Measurements from ENCODE around the gene KCNT1. TPM values are rescaled to one million over a fixed set of nuclear protein-coding genes. Genes with fewer than 3 reads are reported as not detected.
A peak's percentile ranks its signal among the peaks of the same experiment; 100 is the strongest.

The KCNT1 gene
- total and polyA plus RNA-seq, 9 donors: 0.83 to 12.0 (median 3.7) TPM

- Histone ChIP-seq H3K27ac (no peak overlapping the region), H3K27me3 (no peaks in the 10 kb centered on the region), H3K36me3 (no peaks in the 10 kb centered on the region), H3K4me1 (ENCODE audit: insufficient read depth) (no peaks in the 10 kb centered on the region), H3K4me3 (no peak overlapping the region), H3K9me3 (no peaks in the 10 kb centered on the region)
- DNase-seq: no peak
- intact Hi-C loops (cut with DNase I): loop anchor here in 1 of 4 donors (10.0 kb wide), 1 partner anchor 489 kb away; no protein-coding TSS in a partner anchor
- WGBS, 3 donors: 76 to 80% (median 80%) methylated on average over 4 of the region's 4 CpGs
- no peak for TF ChIP-seq POLR2A (IDR thresholded peaks at IDR 0.05)
- TF ChIP-seq CTCF (IDR thresholded peaks at IDR 0.05): no peak
- no peak for TF ChIP-seq EP300 (IDR thresholded peaks at IDR 0.05)
Observed at GRCh38 chr9:135795391-135795790, 93.4 kb downstream of the KCNT1 start.

- no peaks in the 10 kb centered on the region for H3K36me3 ChIP-seq
- no peak for DNase-seq
- intact Hi-C loops (cut with DNase I): loop anchor here in 1 of 4 donors (10.0 kb wide), 1 partner anchor 488 kb away; no protein-coding TSS in a partner anchor
- no peak overlapping the region for H3K27ac ChIP-seq
- H3K4me1 ChIP-seq (ENCODE audit: insufficient read depth): no peaks in the 10 kb centered on the region
- WGBS, 3 donors: 55 to 58% (median 58%) methylated on average over 18 to 22 of the region's 22 CpGs
- TF ChIP-seq CTCF (IDR thresholded peaks at IDR 0.05) (no peak), EP300 (IDR thresholded peaks at IDR 0.05) (no peak), POLR2A (IDR thresholded peaks at IDR 0.05) (no peak)
- no peaks in the 10 kb centered on the region for H3K9me3 ChIP-seq
- no peak overlapping the region for H3K4me3 ChIP-seq
- H3K27me3 ChIP-seq: no peaks in the 10 kb centered on the region
Observed at GRCh38 chr9:135796784-135797485, 95.0 kb downstream of the KCNT1 start.

- H3K36me3 ChIP-seq: no peaks in the 10 kb centered on the region
- no peaks in the 10 kb centered on the region for H3K4me1 ChIP-seq (ENCODE audit: insufficient read depth)
- no peaks in the 10 kb centered on the region for H3K9me3 ChIP-seq
- peak in 1 of 5 donors; percentile 59 for DNase-seq
- TF ChIP-seq POLR2A (IDR thresholded peaks at IDR 0.05) (no peak), EP300 (IDR thresholded peaks at IDR 0.05) (no peak), CTCF (IDR thresholded peaks at IDR 0.05) (no peak)
- intact Hi-C loops (cut with DNase I): loop anchor here in 1 of 4 donors (10.0 kb wide), 1 partner anchor 487 kb away; no protein-coding TSS in a partner anchor
- H3K4me3 ChIP-seq: no peak overlapping the region
- H3K27me3 ChIP-seq: no peaks in the 10 kb centered on the region
- H3K27ac ChIP-seq: no peak overlapping the region
- 27 to 34% (median 31%) methylated on average over 24 of the region's 24 CpGs for WGBS, 3 donors
Observed at GRCh38 chr9:135797507-135798262, 95.7 kb downstream of the KCNT1 start.

- no peaks in the 10 kb centered on the region for H3K36me3 ChIP-seq
- H3K4me1 ChIP-seq (ENCODE audit: insufficient read depth): no peaks in the 10 kb centered on the region
- intact Hi-C loops (cut with DNase I): loop anchor here in 1 of 4 donors (10.0 kb wide), 1 partner anchor 487 kb away; no protein-coding TSS in a partner anchor
- H3K27me3 ChIP-seq: no peaks in the 10 kb centered on the region
- TF ChIP-seq EP300 (IDR thresholded peaks at IDR 0.05) (no peak), CTCF (IDR thresholded peaks at IDR 0.05) (no peak), POLR2A (IDR thresholded peaks at IDR 0.05) (no peak)
- DNase-seq: no peak
- no peak overlapping the region for H3K27ac ChIP-seq
- no peaks in the 10 kb centered on the region for H3K9me3 ChIP-seq
- 83 to 90% (median 86%) methylated on average over 10 of the region's 10 CpGs for WGBS, 3 donors
- H3K4me3 ChIP-seq: no peak overlapping the region
Observed at GRCh38 chr9:135798263-135798585, 96.2 kb downstream of the KCNT1 start.
